Endothelial cell of umbilical vein (primary cell): Measurements from ENCODE around the gene FMO2. TPM values are rescaled to one million over a fixed set of nuclear protein-coding genes. Genes with fewer than 3 reads are reported as not detected.
A peak's percentile ranks its signal among the peaks of the same experiment; 100 is the strongest.

Experiments used
- BruUV-seq: library from RNA; stranded (reverse); fragments of 400-500 nt; replicated peaks from 2 replicates; lab custom pipeline; 2021; lab: Mats Ljungman, UMichigan
- CTCF ChIA-PET: fragments of 300-600, 350-600 bp; sonication (Branson Sonifier 250); formaldehyde crosslinking; loops from one replicate; lab custom pipeline; 2021; ENCODE audit warnings: antibody characterized with exemption, inconsistent platforms; lab: Charles Lee
- POLR2A ChIA-PET: fragments of 300-600, 350-600 bp; sonication (Branson Sonifier 250); formaldehyde crosslinking; loops from one replicate; lab custom pipeline; 2021; ENCODE audit warnings: antibody characterized with exemption, inconsistent platforms; lab: Charles Lee
- DNase-seq: peaks from one replicate; pipeline ENCODE4 v3.0.0-alpha.2; 2011; ENCODE audit warnings: low read depth, low spot score
- FAIRE-seq: peaks from 2 replicates; lab custom pipeline; 2011; peaks lifted over from hg19 to GRCh38; lab: Jason Lieb, UNC
- H2AFZ ChIP-seq: 2 replicates; pipeline ENCODE4 v1.6.0; 2012; ENCODE audit warnings: low read depth, low read length, control low read depth, inconsistent platforms
- H3K27ac ChIP-seq: 2 replicates; pipeline ENCODE4 v1.5.1; 2011; ENCODE audit warnings: low read depth, mild to moderate bottlenecking, control low read depth, low read length, moderate library complexity; ENCODE audit not compliant: insufficient read depth
- H3K27me3 ChIP-seq, 2 experiments: 2 replicates each; pipeline versions ENCODE4 v1.6.0 to v1.6.1; 2011; ENCODE audit warnings: low read length in 2 of 2, mixed read lengths in 1 of 2; ENCODE audit not compliant: control insufficient read depth in 2 of 2, insufficient read depth in 2 of 2
- H3K36me3 ChIP-seq, 2 experiments: 2 replicates in 1 of 2; 3 replicates in 1 of 2; pipeline ENCODE4 v1.5.1; 2011; ENCODE audit warnings: low read length in 2 of 2, mild to moderate bottlenecking in 1 of 2, moderate library complexity in 1 of 2; ENCODE audit not compliant: control insufficient read depth in 2 of 2, insufficient read depth in 2 of 2; ENCODE audit errors: extremely low read depth in 1 of 2
- H3K4me1 ChIP-seq: 3 replicates; pipeline ENCODE4 v1.5.1; 2011; ENCODE audit warnings: mild to moderate bottlenecking, low read length; ENCODE audit not compliant: control insufficient read depth, insufficient read depth; ENCODE audit errors: extremely low read depth
- H3K4me2 ChIP-seq: 2 replicates; pipeline ENCODE4 v1.6.1; 2011; ENCODE audit warnings: low read length, control low read depth, mixed read lengths; ENCODE audit not compliant: insufficient read depth
- H3K4me3 ChIP-seq, 3 experiments: fragments of 200-600 bp in 1 of 3; sonication (generic), shearing (Covaris generic) in 1 of 3; replicated peaks in 1 of 3; 2 replicates each; pipeline ENCODE4 v1.5.1; 2011 to 2016; ENCODE audit warnings: control low read depth in 3 of 3, low read length in 3 of 3, mild to moderate bottlenecking in 2 of 3, inconsistent platforms in 1 of 3, low read depth in 1 of 3, moderate library complexity in 1 of 3; ENCODE audit not compliant: insufficient read depth in 1 of 3
- H3K79me2 ChIP-seq: 2 replicates; pipeline ENCODE4 v1.6.0; 2012; ENCODE audit warnings: low read length, inconsistent platforms; ENCODE audit not compliant: control insufficient read depth, insufficient read depth
- H3K9ac ChIP-seq: replicated peaks from 2 replicates; pipeline ENCODE3; 2011; ENCODE audit warnings: low read length, control low read depth; ENCODE audit not compliant: insufficient read depth; ENCODE audit errors: extremely low read depth
- H3K9me1 ChIP-seq: replicated peaks from 3 replicates; pipeline ENCODE4 v1.6.0; 2011; ENCODE audit warnings: mild to moderate bottlenecking, low read length; ENCODE audit not compliant: control insufficient read depth, insufficient read depth; ENCODE audit errors: extremely low read depth
- H3K9me3 ChIP-seq: replicated peaks from 2 replicates; pipeline ENCODE4 v1.5.1; 2012; ENCODE audit warnings: low read length, inconsistent platforms; ENCODE audit not compliant: control insufficient read depth, insufficient read depth
- H4K20me1 ChIP-seq: replicated peaks from 2 replicates; pipeline ENCODE3; 2011; ENCODE audit warnings: mild to moderate bottlenecking, low read length; ENCODE audit not compliant: control insufficient read depth, insufficient read depth; ENCODE audit errors: extremely low read depth
- CTCF ChIP-seq, 2 donors: IDR thresholded peaks; 1 replicate in 1 of 2; 2 replicates in 1 of 2; pipeline ENCODE4 v1.5.1; 2011; ENCODE audit warnings: low read length in 2 of 2, mild to moderate bottlenecking in 2 of 2, moderate library complexity in 2 of 2, control low read depth in 1 of 2, inconsistent platforms in 1 of 2, low read depth in 1 of 2; ENCODE audit not compliant: insufficient read depth in 1 of 2; ENCODE audit errors: extremely low read depth in 1 of 2
- EZH2 ChIP-seq: IDR thresholded peaks from 2 replicates; pipeline ENCODE4 v1.6.1; 2012; ENCODE audit warnings: borderline replicate concordance, low read depth, mild to moderate bottlenecking, moderate library complexity, low read length, inconsistent platforms; ENCODE audit not compliant: severe bottlenecking
- FOS ChIP-seq: IDR thresholded peaks from 2 replicates; pipeline ENCODE4 v1.6.1; 2011; ENCODE audit warnings: mild to moderate bottlenecking, low read length, moderate library complexity, borderline replicate concordance; ENCODE audit not compliant: insufficient read depth
- GATA2 ChIP-seq: IDR thresholded peaks from 2 replicates; pipeline ENCODE4 v1.7.0; 2011; ENCODE audit warnings: low read depth, mild to moderate bottlenecking, moderate library complexity, mixed read lengths, low read length; ENCODE audit not compliant: insufficient read length, insufficient read depth
- JUN ChIP-seq: IDR thresholded peaks from 2 replicates; pipeline ENCODE4 v1.6.1; 2011; ENCODE audit warnings: borderline replicate concordance, low read depth; ENCODE audit not compliant: insufficient read length, insufficient read depth
- MYC ChIP-seq: IDR thresholded peaks from one replicate; pipeline ENCODE4 v1.6.1; 2011; ENCODE audit warnings: mild to moderate bottlenecking, low read depth, low read length
- POLR2A ChIP-seq: IDR thresholded peaks from 2 replicates; pipeline ENCODE4 v1.6.1; 2012; ENCODE audit warnings: low read depth, mild to moderate bottlenecking, control low read depth, low read length
- POLR2AphosphoS5 ChIP-seq: IDR thresholded peaks from 2 replicates; pipeline ENCODE4 v1.6.1; 2012; ENCODE audit warnings: low read depth, mild to moderate bottlenecking, control low read depth, low read length, moderate library complexity; ENCODE audit not compliant: insufficient read depth
- dilution Hi-C: fragments of 300-500 bp; cut with MboI; formaldehyde crosslinking; loops from one replicate; pipeline ENCODE4 v1.15.0; 2019; ENCODE audit warnings: low sequenced_read_pairs; ENCODE audit not compliant: extremely low pct_ligation_motif_present
- intact Hi-C: fragments of 100-400 bp; cut with micrococcal nuclease; formaldehyde crosslinking; loops from one replicate; pipeline ENCODE4 v1.10.0; 2022
- polyA plus RNA-seq, 4 experiments: library from polyadenylated mRNA; depleted of rRNA in 3 of 4; stranded (reverse) in 3 of 4; unstranded in 1 of 4; fragments of >200 nt; gene quantifications; 2 replicates each; pipeline versions ENCODE4 v1.2.1 to v1.2.3, GENCODE V29; 2011 to 2012; ENCODE audit warnings: missing spikeins in 1 of 4
- total RNA-seq: library from RNA; stranded (reverse); gene quantifications from 2 replicates; pipeline ENCODE4 v1.2.3, GENCODE V29; 2021
- TF ChIP-seq, protein P1 (sequence below): IDR thresholded peaks from 2 replicates; pipeline ENCODE4 v1.6.1; 2011; ENCODE audit not compliant: insufficient read depth, insufficient read length

FMO2 gene
- total and polyA plus RNA-seq, 2 donors (not counting 3 experiments of a cell fraction or from before 2014, with no cell fraction given), result not detected

DNA sequence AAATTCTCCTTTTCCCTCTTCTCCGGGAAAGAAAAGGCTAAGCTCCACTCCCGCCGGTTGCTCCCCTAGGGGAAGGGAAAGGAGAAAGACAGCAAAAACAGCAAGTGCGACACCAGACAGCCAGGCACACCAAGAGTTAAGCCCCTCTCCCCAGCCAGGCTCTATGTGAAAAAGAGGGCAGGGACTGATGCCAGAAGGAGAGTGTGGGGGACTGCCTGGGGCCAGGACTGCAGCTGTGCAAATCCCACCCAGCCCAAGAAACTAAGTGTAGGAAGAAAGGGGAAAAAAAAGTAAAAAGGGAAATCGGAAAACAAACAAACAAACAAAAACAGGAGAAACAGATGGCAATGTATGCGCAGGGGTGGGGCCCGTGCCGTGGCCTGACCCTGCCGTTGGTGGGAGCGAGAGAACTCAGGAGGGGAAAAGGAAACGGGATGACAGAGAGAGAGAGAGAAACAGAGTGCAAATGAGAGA, 35.5 kb downstream of the FMO2 start:
- H3K79me2 ChIP-seq, result no peaks in the 10 kb centered on the region
- H3K4me3 ChIP-seq, result no peak overlapping the region
- H3K4me1 ChIP-seq, result no peaks in the 10 kb centered on the region
- CTCF ChIA-PET, result interaction anchor here (1.3 kb wide), 1 partner anchor 10 kb away, joined by 4 read pairs; no protein-coding TSS in a partner anchor
- no peak for TF ChIP-seq MYC
- H3K9me1 ChIP-seq, result no peaks in the 10 kb centered on the region
- no peak overlapping the region for H3K27ac ChIP-seq
- FAIRE-seq (no peak), DNase-seq (no peak)
- H4K20me1 ChIP-seq, result no peaks in the 10 kb centered on the region
- dilution Hi-C loops, result no loop called here
- no peaks in the 10 kb centered on the region for H3K27me3 ChIP-seq
- no peaks in the 10 kb centered on the region for H3K9me3 ChIP-seq
- intact Hi-C loops, result loop anchor here (10.0 kb wide), 1 partner anchor 546 kb away; no protein-coding TSS in a partner anchor
- H3K36me3 ChIP-seq, result no peaks in the 10 kb centered on the region
- no TSS peak for BruUV-seq
- H2AFZ ChIP-seq, result no peak overlapping the region
- H3K9ac ChIP-seq, result no peak overlapping the region
- H3K4me2 ChIP-seq, result no peak overlapping the region
- POLR2A ChIA-PET, result no interaction called here

GRCh38 chr1:171221665-171222591, 36.8 kb downstream of the FMO2 start:
- no peaks in the 10 kb centered on the region for H3K4me1 ChIP-seq
- intact Hi-C loops (loop anchor here (10.0 kb wide), 1 partner anchor 547 kb away; no protein-coding TSS in a partner anchor), dilution Hi-C loops (no loop called here)
- H3K79me2 ChIP-seq, result no peaks in the 10 kb centered on the region
- H3K27ac ChIP-seq, result no peak overlapping the region
- no peaks in the 10 kb centered on the region for H3K27me3 ChIP-seq
- DNase-seq, result no peak
- H3K9me1 ChIP-seq, result no peaks in the 10 kb centered on the region
- no peaks in the 10 kb centered on the region for H3K36me3 ChIP-seq
- ChIA-PET CTCF (interaction anchor here (1.3 to 2.6 kb wide), 2 partner anchors 11 to 255 kb away, joined by 4 to 12 read pairs; no protein-coding TSS in a partner anchor), POLR2A (no interaction called here)
- no peak for FAIRE-seq
- H3K9me3 ChIP-seq, result no peaks in the 10 kb centered on the region
- TF ChIP-seq JUN (no peak), CTCF (IDR thresholded peaks at IDR 0.05; ENCODE audit: extremely low read depth in 1 of 2, insufficient read depth in 1 of 2, low read depth in 1 of 2, low read length in 2 of 2) (no peak), FOS (no peak), POLR2A (no peak), EZH2 (no peak), MYC (no peak), GATA2 (no peak), POLR2AphosphoS5 (no peak)
- TF ChIP-seq, protein P1, sequence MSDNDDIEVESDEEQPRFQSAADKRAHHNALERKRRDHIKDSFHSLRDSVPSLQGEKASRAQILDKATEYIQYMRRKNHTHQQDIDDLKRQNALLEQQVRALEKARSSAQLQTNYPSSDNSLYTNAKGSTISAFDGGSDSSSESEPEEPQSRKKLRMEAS, result no peak
- H3K4me3 ChIP-seq, result no peak overlapping the region
- no peak overlapping the region for H3K4me2 ChIP-seq
- no peak overlapping the region for H3K9ac ChIP-seq
- no TSS peak for BruUV-seq
- no peaks in the 10 kb centered on the region for H4K20me1 ChIP-seq
- H2AFZ ChIP-seq, result peak overlapping the region; percentile 13
